ENCODE results near the gene FAM193A.

GRCh38 chr4:2696423-2696822 lies 160.0 kb downstream of the FAM193A start:
- TF ChIP-seq, protein P1, sequence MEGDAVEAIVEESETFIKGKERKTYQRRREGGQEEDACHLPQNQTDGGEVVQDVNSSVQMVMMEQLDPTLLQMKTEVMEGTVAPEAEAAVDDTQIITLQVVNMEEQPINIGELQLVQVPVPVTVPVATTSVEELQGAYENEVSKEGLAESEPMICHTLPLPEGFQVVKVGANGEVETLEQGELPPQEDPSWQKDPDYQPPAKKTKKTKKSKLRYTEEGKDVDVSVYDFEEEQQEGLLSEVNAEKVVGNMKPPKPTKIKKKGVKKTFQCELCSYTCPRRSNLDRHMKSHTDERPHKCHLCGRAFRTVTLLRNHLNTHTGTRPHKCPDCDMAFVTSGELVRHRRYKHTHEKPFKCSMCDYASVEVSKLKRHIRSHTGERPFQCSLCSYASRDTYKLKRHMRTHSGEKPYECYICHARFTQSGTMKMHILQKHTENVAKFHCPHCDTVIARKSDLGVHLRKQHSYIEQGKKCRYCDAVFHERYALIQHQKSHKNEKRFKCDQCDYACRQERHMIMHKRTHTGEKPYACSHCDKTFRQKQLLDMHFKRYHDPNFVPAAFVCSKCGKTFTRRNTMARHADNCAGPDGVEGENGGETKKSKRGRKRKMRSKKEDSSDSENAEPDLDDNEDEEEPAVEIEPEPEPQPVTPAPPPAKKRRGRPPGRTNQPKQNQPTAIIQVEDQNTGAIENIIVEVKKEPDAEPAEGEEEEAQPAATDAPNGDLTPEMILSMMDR (IDR thresholded peaks at IDR 0.05): no peak
- TF ChIP-seq ZFX (IDR thresholded peaks at IDR 0.05; ENCODE audit: borderline replicate concordance): no peak
